ENCODE measurements around the gene MYCBP2.

GRCh38 chr13:77372275-77372674 lies 45.4 kb upstream of the MYCBP2 start:
- TF ChIP-seq GABPA (IDR thresholded peaks at IDR 0.05; ENCODE audit: low read depth): no peak
- no peak for TF ChIP-seq MEF2A (IDR thresholded peaks at IDR 0.05; ENCODE audit: borderline replicate concordance, low read depth)
- no peak for TF ChIP-seq CTCF (IDR thresholded peaks at IDR 0.05)
- no peak for TF ChIP-seq FOXM1 (IDR thresholded peaks at IDR 0.05; ENCODE audit: low read depth)
- no peak for TF ChIP-seq RAD21 (IDR thresholded peaks at IDR 0.05; ENCODE audit: low read length)
- TF ChIP-seq TCF12 (IDR thresholded peaks at IDR 0.05): no peak
- TF ChIP-seq TAF1 (IDR thresholded peaks at IDR 0.05; ENCODE audit: borderline replicate concordance, low read depth, low read length): no peak
- TF ChIP-seq FOSL2 (IDR thresholded peaks at IDR 0.05; ENCODE audit: borderline replicate concordance, low read depth): no peak
- no peak for TF ChIP-seq NRF1 (IDR thresholded peaks at IDR 0.05; ENCODE audit: low read depth, low read length)
- no peak for TF ChIP-seq JUND (IDR thresholded peaks at IDR 0.05)
- TF ChIP-seq MAX (IDR thresholded peaks at IDR 0.05; ENCODE audit: low read depth): no peak
- no peak for TF ChIP-seq NFIC (IDR thresholded peaks at IDR 0.05; ENCODE audit: borderline replicate concordance)
- no peak for TF ChIP-seq RFX5 (IDR thresholded peaks at IDR 0.05; ENCODE audit: low read length)
- TF ChIP-seq USF2 (IDR thresholded peaks at IDR 0.05; ENCODE audit: borderline replicate concordance, low read depth, low read length): no peak
